ENCODE results near the gene MKLN1. TPM values are rescaled to one million over a fixed set of nuclear protein-coding genes. Genes with fewer than 3 reads are reported as not detected.

The MKLN1 gene
- total and polyA plus RNA-seq, 2 of the 13 experiments (the other 11 are each of a cell fraction or from before 2014, with no cell fraction given) = 33.6 to 43.5 TPM

DNA sequence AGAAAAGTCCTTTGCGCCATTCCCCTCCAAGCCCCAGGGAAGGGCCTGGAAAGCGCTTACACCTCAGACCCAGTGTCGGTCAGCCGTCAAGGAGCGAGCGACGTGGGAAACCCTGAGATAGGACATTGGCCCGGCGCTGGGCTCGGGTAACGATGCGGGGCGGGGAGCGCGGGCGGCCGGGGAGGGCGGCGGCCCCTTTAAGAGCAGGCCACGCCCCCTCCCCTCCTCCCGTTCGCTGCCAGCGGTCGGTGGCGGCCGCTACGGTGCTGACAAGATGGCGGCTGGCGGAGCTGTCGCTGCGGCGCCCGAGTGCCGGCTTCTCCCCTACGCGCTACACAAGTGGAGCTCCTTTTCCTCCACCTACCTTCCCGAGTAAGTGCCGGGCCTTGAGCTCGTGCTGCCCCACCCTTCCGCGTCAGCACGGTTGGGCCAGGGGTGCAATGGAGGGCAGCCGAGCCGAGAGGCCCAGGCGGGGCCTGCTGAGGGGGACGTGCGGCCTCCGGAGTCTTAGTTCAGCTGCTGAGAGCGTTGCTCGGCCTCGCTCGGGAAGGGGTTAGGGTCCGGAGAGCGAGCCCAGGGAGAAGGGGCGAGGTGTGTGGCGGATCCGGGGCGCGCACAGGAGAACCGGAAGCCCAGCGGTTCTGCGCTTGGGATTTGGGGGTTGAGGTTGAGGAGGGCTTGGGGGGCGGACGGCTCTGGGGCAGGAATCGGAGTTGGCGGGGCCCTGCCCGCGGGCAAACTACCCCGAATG is at the start of gene MKLN1 (continued):
- TF ChIP-seq ZNF761 (CRISPR knock-in tag; conservative IDR thresholded peaks at IDR 0.05) (peak; percentile 79; the same call in 1 of the 2 replicates), STAT5B (CRISPR knock-in tag; IDR thresholded peaks at IDR 0.05) (0 out of 2 replicates have a peak, but pooled peaks have one; percentile 63), SPEN (CRISPR knock-in tag; IDR thresholded peaks at IDR 0.05; ENCODE audit: low read depth) (peak; percentile 82), RBAK (CRISPR knock-in tag; IDR thresholded peaks at IDR 0.05) (no peak), PHF21A (CRISPR knock-in tag; IDR thresholded peaks at IDR 0.05) (peak; percentile 35; the same call in 1 of the 2 replicates), TCF7L2 (IDR thresholded peaks at IDR 0.05; ENCODE audit: low read depth, low read length) (no peak), TOE1 (CRISPR knock-in tag; IDR thresholded peaks at IDR 0.05) (no peak), SSRP1 (CRISPR knock-in tag; IDR thresholded peaks at IDR 0.05) (no peak), ZNF451 (CRISPR knock-in tag; IDR thresholded peaks at IDR 0.05) (peak; percentile 61), SOX13 (IDR thresholded peaks at IDR 0.05) (no peak), SOX13 (CRISPR knock-in tag; conservative IDR thresholded peaks at IDR 0.05 in 1 of 2, IDR thresholded peaks at IDR 0.05 in 1 of 2) (peak in 1 of 2 experiments; percentile 44; a peak in 2 of 4 replicates), ZNF350 (CRISPR knock-in tag; IDR thresholded peaks at IDR 0.05; ENCODE audit: borderline replicate concordance, low read depth) (peak; percentile 71; the same call in 1 of the 2 replicates), SOX5 (CRISPR knock-in tag; IDR thresholded peaks at IDR 0.05; ENCODE audit: borderline replicate concordance) (peak; percentile 31; the same call in 1 of the 2 replicates), CREB1 (IDR thresholded peaks at IDR 0.05) (no peak), CREB1 (CRISPR knock-in tag; IDR thresholded peaks at IDR 0.05) (no peak), ZNF678 (CRISPR knock-in tag; IDR thresholded peaks at IDR 0.05) (peak; percentile 83; the same call in 1 of the 2 replicates)
- TF ChIP-seq, protein P1, sequence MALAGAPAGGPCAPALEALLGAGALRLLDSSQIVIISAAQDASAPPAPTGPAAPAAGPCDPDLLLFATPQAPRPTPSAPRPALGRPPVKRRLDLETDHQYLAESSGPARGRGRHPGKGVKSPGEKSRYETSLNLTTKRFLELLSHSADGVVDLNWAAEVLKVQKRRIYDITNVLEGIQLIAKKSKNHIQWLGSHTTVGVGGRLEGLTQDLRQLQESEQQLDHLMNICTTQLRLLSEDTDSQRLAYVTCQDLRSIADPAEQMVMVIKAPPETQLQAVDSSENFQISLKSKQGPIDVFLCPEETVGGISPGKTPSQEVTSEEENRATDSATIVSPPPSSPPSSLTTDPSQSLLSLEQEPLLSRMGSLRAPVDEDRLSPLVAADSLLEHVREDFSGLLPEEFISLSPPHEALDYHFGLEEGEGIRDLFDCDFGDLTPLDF (CRISPR knock-in tag; IDR thresholded peaks at IDR 0.05) = no peak
- TF ChIP-seq, protein P2, sequence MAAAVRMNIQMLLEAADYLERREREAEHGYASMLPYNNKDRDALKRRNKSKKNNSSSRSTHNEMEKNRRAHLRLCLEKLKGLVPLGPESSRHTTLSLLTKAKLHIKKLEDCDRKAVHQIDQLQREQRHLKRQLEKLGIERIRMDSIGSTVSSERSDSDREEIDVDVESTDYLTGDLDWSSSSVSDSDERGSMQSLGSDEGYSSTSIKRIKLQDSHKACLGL (CRISPR knock-in tag; IDR thresholded peaks at IDR 0.05) = peak; percentile 79
- TF ChIP-seq, protein P3, sequence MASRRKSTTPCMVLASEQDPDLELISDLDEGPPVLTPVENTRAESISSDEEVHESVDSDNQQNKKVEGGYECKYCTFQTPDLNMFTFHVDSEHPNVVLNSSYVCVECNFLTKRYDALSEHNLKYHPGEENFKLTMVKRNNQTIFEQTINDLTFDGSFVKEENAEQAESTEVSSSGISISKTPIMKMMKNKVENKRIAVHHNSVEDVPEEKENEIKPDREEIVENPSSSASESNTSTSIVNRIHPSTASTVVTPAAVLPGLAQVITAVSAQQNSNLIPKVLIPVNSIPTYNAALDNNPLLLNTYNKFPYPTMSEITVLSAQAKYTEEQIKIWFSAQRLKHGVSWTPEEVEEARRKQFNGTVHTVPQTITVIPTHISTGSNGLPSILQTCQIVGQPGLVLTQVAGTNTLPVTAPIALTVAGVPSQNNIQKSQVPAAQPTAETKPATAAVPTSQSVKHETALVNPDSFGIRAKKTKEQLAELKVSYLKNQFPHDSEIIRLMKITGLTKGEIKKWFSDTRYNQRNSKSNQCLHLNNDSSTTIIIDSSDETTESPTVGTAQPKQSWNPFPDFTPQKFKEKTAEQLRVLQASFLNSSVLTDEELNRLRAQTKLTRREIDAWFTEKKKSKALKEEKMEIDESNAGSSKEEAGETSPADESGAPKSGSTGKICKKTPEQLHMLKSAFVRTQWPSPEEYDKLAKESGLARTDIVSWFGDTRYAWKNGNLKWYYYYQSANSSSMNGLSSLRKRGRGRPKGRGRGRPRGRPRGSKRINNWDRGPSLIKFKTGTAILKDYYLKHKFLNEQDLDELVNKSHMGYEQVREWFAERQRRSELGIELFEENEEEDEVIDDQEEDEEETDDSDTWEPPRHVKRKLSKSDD (CRISPR knock-in tag; IDR thresholded peaks at IDR 0.05; ENCODE audit: low read depth) = peak; percentile 58
- TF ChIP-seq, protein P4, sequence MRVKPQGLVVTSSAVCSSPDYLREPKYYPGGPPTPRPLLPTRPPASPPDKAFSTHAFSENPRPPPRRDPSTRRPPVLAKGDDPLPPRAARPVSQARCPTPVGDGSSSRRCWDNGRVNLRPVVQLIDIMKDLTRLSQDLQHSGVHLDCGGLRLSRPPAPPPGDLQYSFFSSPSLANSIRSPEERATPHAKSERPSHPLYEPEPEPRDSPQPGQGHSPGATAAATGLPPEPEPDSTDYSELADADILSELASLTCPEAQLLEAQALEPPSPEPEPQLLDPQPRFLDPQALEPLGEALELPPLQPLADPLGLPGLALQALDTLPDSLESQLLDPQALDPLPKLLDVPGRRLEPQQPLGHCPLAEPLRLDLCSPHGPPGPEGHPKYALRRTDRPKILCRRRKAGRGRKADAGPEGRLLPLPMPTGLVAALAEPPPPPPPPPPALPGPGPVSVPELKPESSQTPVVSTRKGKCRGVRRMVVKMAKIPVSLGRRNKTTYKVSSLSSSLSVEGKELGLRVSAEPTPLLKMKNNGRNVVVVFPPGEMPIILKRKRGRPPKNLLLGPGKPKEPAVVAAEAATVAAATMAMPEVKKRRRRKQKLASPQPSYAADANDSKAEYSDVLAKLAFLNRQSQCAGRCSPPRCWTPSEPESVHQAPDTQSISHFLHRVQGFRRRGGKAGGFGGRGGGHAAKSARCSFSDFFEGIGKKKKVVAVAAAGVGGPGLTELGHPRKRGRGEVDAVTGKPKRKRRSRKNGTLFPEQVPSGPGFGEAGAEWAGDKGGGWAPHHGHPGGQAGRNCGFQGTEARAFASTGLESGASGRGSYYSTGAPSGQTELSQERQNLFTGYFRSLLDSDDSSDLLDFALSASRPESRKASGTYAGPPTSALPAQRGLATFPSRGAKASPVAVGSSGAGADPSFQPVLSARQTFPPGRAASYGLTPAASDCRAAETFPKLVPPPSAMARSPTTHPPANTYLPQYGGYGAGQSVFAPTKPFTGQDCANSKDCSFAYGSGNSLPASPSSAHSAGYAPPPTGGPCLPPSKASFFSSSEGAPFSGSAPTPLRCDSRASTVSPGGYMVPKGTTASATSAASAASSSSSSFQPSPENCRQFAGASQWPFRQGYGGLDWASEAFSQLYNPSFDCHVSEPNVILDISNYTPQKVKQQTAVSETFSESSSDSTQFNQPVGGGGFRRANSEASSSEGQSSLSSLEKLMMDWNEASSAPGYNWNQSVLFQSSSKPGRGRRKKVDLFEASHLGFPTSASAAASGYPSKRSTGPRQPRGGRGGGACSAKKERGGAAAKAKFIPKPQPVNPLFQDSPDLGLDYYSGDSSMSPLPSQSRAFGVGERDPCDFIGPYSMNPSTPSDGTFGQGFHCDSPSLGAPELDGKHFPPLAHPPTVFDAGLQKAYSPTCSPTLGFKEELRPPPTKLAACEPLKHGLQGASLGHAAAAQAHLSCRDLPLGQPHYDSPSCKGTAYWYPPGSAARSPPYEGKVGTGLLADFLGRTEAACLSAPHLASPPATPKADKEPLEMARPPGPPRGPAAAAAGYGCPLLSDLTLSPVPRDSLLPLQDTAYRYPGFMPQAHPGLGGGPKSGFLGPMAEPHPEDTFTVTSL (CRISPR knock-in tag; IDR thresholded peaks at IDR 0.05; ENCODE audit: borderline replicate concordance) = no peak

Data from HepG2 (cell line).